GM18951 (cell line): ENCODE measurements around the gene RGS9.
"Not testable (repeated sequence)": the region's sequence is repeated elsewhere in the genome, so short reads cannot be mapped to it uniquely, and the experiment has no call there.

Experiments used
- POLR2A ChIP-seq: IDR thresholded peaks from 4 replicates; pipeline ENCODE4 v1.6.1; 2011; ENCODE audit warnings: mild to moderate bottlenecking; ENCODE audit not compliant: insufficient read length, insufficient read depth; ENCODE audit errors: extremely low read depth
- in situ Hi-C: fragments of 300-500 bp; cut with MboI; formaldehyde crosslinking; loops from one replicate; pipeline ENCODE4 v1.12.0; 2022; ENCODE audit warnings: low sequenced_read_pairs, mixed read lengths, inconsistent platforms; ENCODE audit not compliant: unreplicated experiment

Gene RGS9

GRCh38 chr17:65204001-65204400 lies 66.8 kb downstream of the RGS9 start:
- no peak for TF ChIP-seq POLR2A
- in situ Hi-C loops = no loop called here

GRCh38 chr17:65205655-65206054 lies 68.5 kb downstream of the RGS9 start:
- no peak for TF ChIP-seq POLR2A
- in situ Hi-C loops = no loop called here

GRCh38 chr17:65207448-65207847 lies 70.3 kb downstream of the RGS9 start:
- in situ Hi-C loops = not testable (repeated sequence)

GRCh38 chr17:65208717-65209116 lies 71.5 kb downstream of the RGS9 start:
- no peak for TF ChIP-seq POLR2A

GRCh38 chr17:65218261-65218660 lies 81.1 kb downstream of the RGS9 start:
- TF ChIP-seq POLR2A = no peak
- in situ Hi-C loops = no loop called here

More at GRCh38 chr17:65208717-65209116, 71.5 kb downstream of the RGS9 start:
- in situ Hi-C loops = no loop called here

- in situ Hi-C loops = no loop called here
- no peak for TF ChIP-seq POLR2A
Measured at GRCh38 chr17:65219124-65219523, 82.0 kb downstream of the RGS9 start.

- in situ Hi-C loops = no loop called here
- TF ChIP-seq POLR2A = no peak
Measured at GRCh38 chr17:65219707-65220106, 82.5 kb downstream of the RGS9 start.

- no peak for TF ChIP-seq POLR2A
- in situ Hi-C loops = no loop called here
Measured at GRCh38 chr17:65220732-65221131, 83.6 kb downstream of the RGS9 start.

- in situ Hi-C loops = no loop called here
- TF ChIP-seq POLR2A = no peak
Measured at GRCh38 chr17:65222214-65222738, 85.1 kb downstream of the RGS9 start.

GRCh38 chr17:65225061-65225460 lies 87.9 kb downstream of the RGS9 start:
- TF ChIP-seq POLR2A = no peak
- in situ Hi-C loops = no loop called here

GRCh38 chr17:65226227-65226626 lies 89.1 kb downstream of the RGS9 start:
- no peak for TF ChIP-seq POLR2A
- in situ Hi-C loops = no loop called here

- in situ Hi-C loops = no loop called here
- TF ChIP-seq POLR2A = no peak
Measured at GRCh38 chr17:65227637-65228036, 90.5 kb downstream of the RGS9 start.

- no peak for TF ChIP-seq POLR2A
- in situ Hi-C loops = no loop called here
Measured at GRCh38 chr17:65228287-65228686, 91.1 kb downstream of the RGS9 start.

GRCh38 chr17:65228734-65229620 lies 91.8 kb downstream of the RGS9 start:
- no peak for TF ChIP-seq POLR2A
- in situ Hi-C loops = no loop called here
